ENCODE results near the gene TGFBR3. TPM values are rescaled to one million over a fixed set of nuclear protein-coding genes. Genes with fewer than 3 reads are reported as not detected.

The TGFBR3 gene
- total and polyA plus RNA-seq, 2 of the 4 experiments (the other 2 are of a cell fraction) = 3.0 to 11.3 TPM

- H2BK20ac ChIP-seq (ENCODE audit: low read depth, low read length) = no peak overlapping the region
- no peak overlapping the region for H3K18ac ChIP-seq (ENCODE audit: low read depth, low read length)
- no peaks in the 10 kb centered on the region for H3K27me3 ChIP-seq (ENCODE audit: control insufficient read depth, insufficient read depth, low read length)
- H3K4me3 ChIP-seq (ENCODE audit: insufficient read depth, low read depth, low read length) = no peak overlapping the region
- no TSS peak for BruUV-seq (replicated peaks)
- H2AK9ac ChIP-seq (replicated peaks; ENCODE audit: low read depth, low read length, poor library complexity) = no peak overlapping the region
- H3K23ac ChIP-seq (ENCODE audit: low read depth, low read length) = no peak overlapping the region
- dilution Hi-C loops (cut with HindIII; ENCODE audit: low sequenced_read_pairs, unreplicated experiment) = no loop called here
- intact Hi-C loops (cut with micrococcal nuclease) = loop anchor here (2.0 kb wide), 1 partner anchor 14 kb away; no protein-coding TSS in a partner anchor
- no CpG with 5 or more reads among the region's 1 CpG for WGBS, 2 experiments (ENCODE audit: extremely low coverage in 2 of 2, insufficient read length in 1 of 2)
- no peak overlapping the region for H3K27ac ChIP-seq (ENCODE audit: insufficient read depth, low read length)
- no peak overlapping the region for H3K14ac ChIP-seq (replicated peaks; ENCODE audit: low read depth, low read length)
- H4K91ac ChIP-seq (ENCODE audit: insufficient read depth, low read depth, low read length) = no peak overlapping the region
- no peak overlapping the region for H2AFZ ChIP-seq (replicated peaks; ENCODE audit: low read length, poor library complexity)
- ChIA-PET POLR2A (ENCODE audit: unreplicated experiment) (no interaction called here), CTCF (interaction anchor here (0.7 kb wide), 1 partner anchor 46 kb away, joined by 3 read pairs; no protein-coding TSS in a partner anchor)
- ATAC-seq (ENCODE audit: low read depth) (no peak), DNase-seq (no peak)
- no peak overlapping the region for H2BK120ac ChIP-seq (ENCODE audit: low read depth, low read length)
- no peaks in the 10 kb centered on the region for H3K79me1 ChIP-seq (ENCODE audit: low read depth in 1 of 2, low read length in 2 of 2)
- in situ Hi-C loops (cut with MboI; ENCODE audit: low sequenced_read_pairs) = no loop called here
- no peaks in the 10 kb centered on the region for H3K9me3 ChIP-seq (ENCODE audit: control insufficient read depth, insufficient read depth, low read length)
- no peak overlapping the region for H4K8ac ChIP-seq (ENCODE audit: low read depth in 2 of 2, low read length in 2 of 2)
- peaks cover 2% of the 10 kb centered on the region; the same call in 1 of the 2 replicates for H3K36me3 ChIP-seq (ENCODE audit: control insufficient read depth, insufficient read depth, low read length)
- no peak overlapping the region for H3K9ac ChIP-seq (ENCODE audit: low read depth, low read length)
- H4K20me1 ChIP-seq (ENCODE audit: insufficient read depth, low read length) = no peaks in the 10 kb centered on the region
- H2BK5ac ChIP-seq (ENCODE audit: low read depth, low read length, poor library complexity, severe bottlenecking) = no peak overlapping the region
- H3K4me1 ChIP-seq (ENCODE audit: control insufficient read depth, insufficient read depth, low read length) = peaks cover 10% of the 10 kb centered on the region
- H3K4me2 ChIP-seq (ENCODE audit: low read depth, low read length) = no peak overlapping the region
- no peak overlapping the region for H2AK5ac ChIP-seq (ENCODE audit: low read depth, low read length)
- H3K56ac ChIP-seq (ENCODE audit: extremely low read depth, insufficient read depth, low read length) = no peak overlapping the region
- TF ChIP-seq RAD21 (IDR thresholded peaks at IDR 0.05; ENCODE audit: low read length) (no peak), MAFK (IDR thresholded peaks at IDR 0.05; ENCODE audit: low read depth, low read length) (no peak), CHD1 (IDR thresholded peaks at IDR 0.05; ENCODE audit: low read depth, low read length) (no peak), NFE2L2 (IDR thresholded peaks at IDR 0.05; ENCODE audit: low read depth, low read length) (no peak), MAZ (IDR thresholded peaks at IDR 0.05; ENCODE audit: borderline replicate concordance, low read depth, low read length) (no peak), CTCF (conservative IDR thresholded peaks at IDR 0.05; ENCODE audit: low read depth, low read length) (no peak), RFX5 (IDR thresholded peaks at IDR 0.05; ENCODE audit: low read depth, low read length) (no peak), POLR2A (IDR thresholded peaks at IDR 0.05; ENCODE audit: low read depth, low read length) (no peak), RCOR1 (IDR thresholded peaks at IDR 0.05; ENCODE audit: insufficient replicate concordance, low read length) (no peak), ELK1 (IDR thresholded peaks at IDR 0.05; ENCODE audit: borderline replicate concordance, low read depth, low read length) (no peak), BHLHE40 (IDR thresholded peaks at IDR 0.05; ENCODE audit: low read depth, low read length) (no peak), USF2 (IDR thresholded peaks at IDR 0.05; ENCODE audit: low read depth, low read length) (no peak), CEBPB (IDR thresholded peaks at IDR 0.05; ENCODE audit: low read depth, low read length) (no peak)
- peaks cover 2% of the 10 kb centered on the region; the same call in 1 of the 2 replicates for H3K9me1 ChIP-seq (ENCODE audit: insufficient read depth, low read length)
- H2BK15ac ChIP-seq (ENCODE audit: low read depth, low read length) = no peak overlapping the region
- H3K4ac ChIP-seq (ENCODE audit: low read depth, low read length) = no peak overlapping the region
- no peak overlapping the region for H4K5ac ChIP-seq (ENCODE audit: low read depth, low read length)
Measured at GRCh38 chr1:91760512-91760911, 125.4 kb downstream of the TGFBR3 start.
